ENCODE results near the gene AOPEP. TPM values are rescaled to one million over a fixed set of nuclear protein-coding genes. Genes with fewer than 3 reads are reported as not detected.

AOPEP gene
- total and polyA plus RNA-seq, 9 of the 15 experiments (the other 6 are each of a cell fraction or from before 2014, with no cell fraction given), result 4.5 to 19.3 (median 13.5) TPM

GRCh38 chr9:94919376-94920098, 193.0 kb downstream of the AOPEP start:
- POLR2A ChIA-PET, result interaction anchor here (0.5 kb wide), 1 partner anchor 365 kb away, joined by 3 read pairs; the partner anchor contains the start of gene PCAT7
- 21% methylated on average over 14 of the region's 17 CpGs for WGBS (ENCODE audit: insufficient coverage, low coverage, missing lambda C conversion rate)
- Histone ChIP-seq H3K79me2 (ENCODE audit: control insufficient read depth, insufficient read depth, low read length) (no peaks in the 10 kb centered on the region), H3K4me2 (ENCODE audit: insufficient read depth, low read length) (no peak overlapping the region), H3K4me1 (replicated peaks in 1 of 2; ENCODE audit: control insufficient read depth in 2 of 2, insufficient read depth in 2 of 2, low read length in 2 of 2) (peaks cover 0 to 7% of the 10 kb centered on the region in 2 experiments; a peak in 4 of 5 replicates), H2AFZ (ENCODE audit: low read depth, low read length) (no peak overlapping the region), H3K4me3 (no peak overlapping the region), H3K9me3 (replicated peaks; ENCODE audit: control insufficient read depth, insufficient read depth, low read depth, low read length) (no peaks in the 10 kb centered on the region), H3K27ac (ENCODE audit: extremely low read depth, low read depth, low read length) (no peak overlapping the region), H3K9me1 (ENCODE audit: control insufficient read depth, insufficient read depth, low read length) (peaks cover 3% of the 10 kb centered on the region), H3K36me3 (ENCODE audit: control insufficient read depth, insufficient read depth, low read length) (no peaks in the 10 kb centered on the region; the same call in 2 of the 3 replicates), H4K20me1 (replicated peaks; ENCODE audit: control insufficient read depth, insufficient read depth, low read length) (peaks cover 7% of the 10 kb centered on the region), H3K9ac (ENCODE audit: insufficient read depth in 1 of 2, low read depth in 2 of 2, low read length in 2 of 2) (no peak overlapping the region), H3K27me3 (ENCODE audit: control insufficient read depth in 2 of 2, insufficient read depth in 2 of 2, low read length in 2 of 2) (no peaks in the 10 kb centered on the region; a peak in 1 of 5 replicates)
- in situ Hi-C loops (cut with MboI), result no loop called here
- no peak; the same call in 2 of the 3 replicates for ATAC-seq
- DNase-seq (ENCODE audit: extremely low read depth in 1 of 4, low spot score in 3 of 4), result peak in 3 of 4 experiments; percentile 20 to 25 (median 23)
- no TSS peak for BruUV-seq (replicated peaks)
- no peak for FAIRE-seq
- intact Hi-C loops (cut with micrococcal nuclease), result no loop called here
- CTCF ChIA-PET (ENCODE audit: low intra/inter-chr PET ratio), result no interaction called here
- TF ChIP-seq ELK3 (CRISPR knock-in tag; IDR thresholded peaks at IDR 0.05) (no peak), EGR1 (conservative IDR thresholded peaks at IDR 0.05) (peak; percentile 85), CXXC5 (CRISPR knock-in tag; IDR thresholded peaks at IDR 0.05) (no peak), ZNF740 (CRISPR knock-in tag; IDR thresholded peaks at IDR 0.05) (peak; percentile 53; the same call in 1 of the 2 replicates), ZNF740 (tag; IDR thresholded peaks at IDR 0.05) (no peak), TARDBP (IDR thresholded peaks at IDR 0.05) (no peak), SIRT6 (IDR thresholded peaks at IDR 0.05; ENCODE audit: low read depth, low read length) (no peak), CTBP1 (IDR thresholded peaks at IDR 0.05; ENCODE audit: borderline replicate concordance) (peak; percentile 19; the same call in 1 of the 2 replicates), HLTF (IDR thresholded peaks at IDR 0.05) (no peak), PBX2 (CRISPR knock-in tag; IDR thresholded peaks at IDR 0.05; ENCODE audit: low read depth) (no peak), PBX2 (tag; conservative IDR thresholded peaks at IDR 0.05; ENCODE audit: low read depth) (peak; percentile 59), ETS1 (conservative IDR thresholded peaks at IDR 0.05; ENCODE audit: control insufficient read depth, low read depth, low read length) (no peak), ATF6 (CRISPR knock-in tag; IDR thresholded peaks at IDR 0.05) (no peak), MEIS2 (IDR thresholded peaks at IDR 0.05; ENCODE audit: partially characterized antibody) (peak; percentile 73)

Data from K562 (cell line).